GM21576 (cell line): ENCODE measurements around the gene TMEM123.
A peak's percentile ranks its signal among the peaks of the same experiment; 100 is the strongest.

Experiments used
- ATAC-seq: cut with Tn5 transposase; IDR thresholded peaks from one replicate; pipeline ENCODE4 v1.9.1; 2021; ENCODE audit warnings: mild to moderate bottlenecking, moderate library complexity; ENCODE audit not compliant: unreplicated experiment

Gene TMEM123

GRCh38 chr11:102452461-102453301 lies at the start of gene TMEM123:
TSS of gene TMEM123 (minus strand) at chr11:102452765. CDS start at chr11:102452623, 142 bp downstream.
- peak; percentile 55 for ATAC-seq

GRCh38 chr11:102500829-102501228 lies 48.3 kb upstream of the TMEM123 start:
- no peak for ATAC-seq

GRCh38 chr11:102499931-102500330 lies 47.4 kb upstream of the TMEM123 start:
- no peak for ATAC-seq

- no peak for ATAC-seq
These were observed 46.6 kb upstream of the TMEM123 start for GRCh38 chr11:102499151-102499550.

- ATAC-seq: no peak
These were observed 44.5 kb upstream of the TMEM123 start for GRCh38 chr11:102497061-102497460.

- ATAC-seq: peak; percentile 84
These were observed 42.8 kb upstream of the TMEM123 start for GRCh38 chr11:102495161-102496042.

GRCh38 chr11:102494216-102494615 lies 41.7 kb upstream of the TMEM123 start:
- ATAC-seq: no peak

GRCh38 chr11:102493524-102493923 lies 41.0 kb upstream of the TMEM123 start:
- ATAC-seq: no peak

- ATAC-seq: no peak
These were observed 39.4 kb upstream of the TMEM123 start for GRCh38 chr11:102491969-102492368.

- ATAC-seq: no peak
These were observed 36.9 kb upstream of the TMEM123 start for GRCh38 chr11:102489186-102490145.

GRCh38 chr11:102488208-102488607 lies 35.6 kb upstream of the TMEM123 start:
- peak; percentile 85 for ATAC-seq

GRCh38 chr11:102487214-102487613 lies 34.6 kb upstream of the TMEM123 start:
- no peak for ATAC-seq

- no peak for ATAC-seq
These were observed 34.0 kb upstream of the TMEM123 start for GRCh38 chr11:102486584-102486983.

GRCh38 chr11:102485095-102485722 lies 32.6 kb upstream of the TMEM123 start:
- ATAC-seq: no peak

- no peak for ATAC-seq
These were observed 29.9 kb upstream of the TMEM123 start for GRCh38 chr11:102482433-102482832.

- ATAC-seq: no peak
These were observed 27.2 kb upstream of the TMEM123 start for GRCh38 chr11:102479733-102480132.

GRCh38 chr11:102478673-102479299 lies 26.2 kb upstream of the TMEM123 start:
- no peak for ATAC-seq

- ATAC-seq: no peak
These were observed 24.2 kb upstream of the TMEM123 start for GRCh38 chr11:102476812-102477211.

GRCh38 chr11:102476069-102476468 lies 23.5 kb upstream of the TMEM123 start:
- ATAC-seq: no peak

GRCh38 chr11:102473543-102473942 lies 21.0 kb upstream of the TMEM123 start:
- no peak for ATAC-seq
